Liver (tissue), 9 donors: ENCODE measurements around the gene RALGAPA2. TPM values are rescaled to one million over a fixed set of nuclear protein-coding genes. Genes with fewer than 3 reads are reported as not detected.

ENCODE experiments used
- DNase-seq: peaks from one replicate; pipeline ENCODE4 v3.0.0-alpha.2; 2017; ENCODE audit warnings: low spot score
- H3K27ac ChIP-seq, 2 donors: one replicate each; pipeline ENCODE4 v1.7.0; 2013; ENCODE audit warnings: inconsistent platforms in 2 of 2, low read length in 2 of 2, control low read depth in 1 of 2, low read depth in 1 of 2, mild to moderate bottlenecking in 1 of 2
- H3K27me3 ChIP-seq, 4 donors: one replicate each; pipeline versions ENCODE4 v1.6.1 to v1.7.0; 2013; ENCODE audit warnings: low read length in 3 of 4, inconsistent platforms in 1 of 4, mild to moderate bottlenecking in 1 of 4, moderate library complexity in 1 of 4; ENCODE audit not compliant: control insufficient read depth in 4 of 4, insufficient read depth in 4 of 4
- H3K36me3 ChIP-seq, 4 donors: one replicate each; pipeline versions ENCODE4 v1.6.1 to v1.7.0; 2013; ENCODE audit warnings: low read length in 3 of 4, mild to moderate bottlenecking in 3 of 4, low read depth in 1 of 4, moderate library complexity in 1 of 4; ENCODE audit not compliant: control insufficient read depth in 4 of 4, insufficient read depth in 3 of 4
- H3K4me1 ChIP-seq, 4 donors: one replicate each; pipeline versions ENCODE4 v1.6.1 to v1.7.0; 2013; ENCODE audit warnings: low read length in 3 of 4, mild to moderate bottlenecking in 3 of 4, moderate library complexity in 1 of 4; ENCODE audit not compliant: control insufficient read depth in 4 of 4, insufficient read depth in 4 of 4
- H3K4me3 ChIP-seq, 3 donors: one replicate each; pipeline versions ENCODE4 v1.6.1 to v1.7.0; 2013; ENCODE audit warnings: low read length in 3 of 3, control low read depth in 1 of 3, low read depth in 1 of 3, mild to moderate bottlenecking in 1 of 3
- H3K9ac ChIP-seq, 2 donors: one replicate each; pipeline ENCODE4 v1.7.0; 2013; ENCODE audit warnings: low read length in 2 of 2, mild to moderate bottlenecking in 2 of 2, moderate library complexity in 2 of 2, control low read depth in 1 of 2, low read depth in 1 of 2
- H3K9me3 ChIP-seq, 4 donors: one replicate each; pipeline versions ENCODE4 v1.6.1 to v1.7.0; 2013; ENCODE audit warnings: low read length in 3 of 4; ENCODE audit not compliant: control insufficient read depth in 4 of 4
- ATF3 ChIP-seq: IDR thresholded peaks from 2 replicates; pipeline ENCODE4 v1.6.1; 2016; ENCODE audit warnings: antibody characterized with exemption
- CTCF ChIP-seq: fragments of 150-350 bp; IDR thresholded peaks from 2 replicates; pipeline ENCODE4 v1.5.1; 2017; ENCODE audit warnings: improper control_type of control experiment, low read depth, low read length; ENCODE audit not compliant: missing input control
- EGR1 ChIP-seq, 2 donors: IDR thresholded peaks; 2 replicates each; pipeline ENCODE4 v1.6.1; 2016 to 2018; ENCODE audit warnings: antibody characterized with exemption in 2 of 2, low read depth in 2 of 2
- FOXA1 ChIP-seq: IDR thresholded peaks from 2 replicates; pipeline ENCODE4 v1.6.1; 2016; ENCODE audit warnings: antibody characterized with exemption
- FOXA2 ChIP-seq: IDR thresholded peaks from 2 replicates; pipeline ENCODE4 v1.6.1; 2016; ENCODE audit warnings: antibody characterized with exemption
- GABPA ChIP-seq, 2 donors: IDR thresholded peaks in 1 of 2; conservative IDR thresholded peaks in 1 of 2; 2 replicates each; pipeline ENCODE4 v1.6.1; 2016; ENCODE audit warnings: antibody characterized with exemption in 2 of 2, mild to moderate bottlenecking in 1 of 2, moderate library complexity in 1 of 2
- HNF4A ChIP-seq, 2 donors: conservative IDR thresholded peaks; 2 replicates each; pipeline ENCODE4 v1.6.1; 2016; ENCODE audit warnings: antibody characterized with exemption in 2 of 2, mild to moderate bottlenecking in 2 of 2
- HNF4G ChIP-seq: IDR thresholded peaks from 2 replicates; pipeline ENCODE4 v1.6.1; 2016; ENCODE audit warnings: antibody characterized with exemption
- JUND ChIP-seq, 2 donors: IDR thresholded peaks; 2 replicates each; pipeline ENCODE4 v1.6.1; 2016; ENCODE audit warnings: antibody characterized with exemption in 2 of 2
- MAX ChIP-seq: IDR thresholded peaks from 2 replicates; pipeline ENCODE4 v1.6.1; 2016; ENCODE audit warnings: antibody characterized with exemption
- NR2F2 ChIP-seq: IDR thresholded peaks from 2 replicates; pipeline ENCODE4 v1.6.1; 2016; ENCODE audit warnings: antibody characterized with exemption
- RAD21 ChIP-seq, 2 donors: IDR thresholded peaks; 2 replicates each; pipeline ENCODE4 v1.6.1; 2016; ENCODE audit warnings: antibody characterized with exemption in 2 of 2, mild to moderate bottlenecking in 2 of 2
- REST ChIP-seq: IDR thresholded peaks from 2 replicates; pipeline ENCODE4 v1.6.1; 2016; ENCODE audit warnings: antibody characterized with exemption, mild to moderate bottlenecking
- RXRA ChIP-seq, 2 donors: IDR thresholded peaks; 2 replicates each; pipeline ENCODE4 v1.6.1; 2017 to 2018; ENCODE audit warnings: antibody characterized with exemption in 2 of 2, mild to moderate bottlenecking in 1 of 2
- SP1 ChIP-seq: IDR thresholded peaks from 2 replicates; pipeline ENCODE4 v1.6.1; 2018; ENCODE audit warnings: antibody characterized with exemption, mild to moderate bottlenecking
- TAF1 ChIP-seq: conservative IDR thresholded peaks from 2 replicates; pipeline ENCODE4 v1.6.1; 2016; ENCODE audit warnings: antibody characterized with exemption, mild to moderate bottlenecking
- YY1 ChIP-seq: IDR thresholded peaks from 2 replicates; pipeline ENCODE4 v1.6.1; 2016; ENCODE audit warnings: antibody characterized with exemption, mild to moderate bottlenecking
- ZBTB33 ChIP-seq: IDR thresholded peaks from 2 replicates; pipeline ENCODE4 v1.6.1; 2016; ENCODE audit warnings: antibody characterized with exemption
- WGBS: extraction: QIAGEN DNeasy Blood & Tissue Kit; methylation state at CpG from one replicate; pipeline ENCODE4 v1.1.7; 2013; 5-methylcytosine and 5-hydroxymethylcytosine counted together
- polyA plus RNA-seq, 2 donors: library from polyadenylated mRNA; stranded (reverse) in 1 of 2; unstranded in 1 of 2; fragments of 200-250 nt in 1 of 2; fragments of >200 nt in 1 of 2; fragmentation: Nextera tagmentation in 1 of 2; extraction: Ambion mirVana in 1 of 2; gene quantifications; one replicate each; pipeline versions ENCODE4 v1.2.1 to v1.2.3, GENCODE V29; 2013 to 2015
- total RNA-seq, 2 donors: library from RNA; depleted of rRNA; stranded (reverse); fragments of >200 nt; gene quantifications; one replicate each; pipeline ENCODE4 v1.2.3, GENCODE V29; 2014
- donor health status: healthy.
- donor health status: healthy.
- donor health status: healthy.
- donor health status: healthy.
- donor health status: healthy.

RALGAPA2 gene
- total and polyA plus RNA-seq, 4 donors: 14.8 to 89.9 (median 25.1) TPM

- WGBS: 98% methylated on average over 4 of the region's 4 CpGs
- no peak for TF ChIP-seq REST
- no peak for TF ChIP-seq CTCF
- TF ChIP-seq TAF1: no peak
- no peak for TF ChIP-seq YY1
- TF ChIP-seq EGR1 (IDR thresholded peaks at IDR 0.05; ENCODE audit: low read depth in 2 of 2): no peak
- no peak for TF ChIP-seq RAD21 (IDR thresholded peaks at IDR 0.05)
- TF ChIP-seq ZBTB33: no peak
- TF ChIP-seq NR2F2: no peak
- TF ChIP-seq HNF4A (conservative IDR thresholded peaks at IDR 0.05): no peak
- no peak for TF ChIP-seq GABPA (IDR thresholded peaks at IDR 0.05 in 1 of 2, conservative IDR thresholded peaks at IDR 0.05 in 1 of 2)
- no peak for TF ChIP-seq FOXA2
- TF ChIP-seq RXRA (IDR thresholded peaks at IDR 0.05): no peak
- TF ChIP-seq JUND (IDR thresholded peaks at IDR 0.05): no peak
- TF ChIP-seq SP1: no peak
- TF ChIP-seq HNF4G: no peak
- TF ChIP-seq FOXA1: no peak
- TF ChIP-seq MAX: no peak
- TF ChIP-seq ATF3: no peak
- Histone ChIP-seq H3K36me3 (peaks cover 1 to 36% (median 27%) of the 10 kb centered on the region in 4 donors), H3K4me3 (no peak overlapping the region), H3K4me1 (no peaks in the 10 kb centered on the region), H3K27me3 (no peaks in the 10 kb centered on the region), H3K27ac (no peak overlapping the region), H3K9me3 (no peaks in the 10 kb centered on the region), H3K9ac (no peak overlapping the region)
- DNase-seq: no peak
These were observed 182.8 kb downstream of the RALGAPA2 start for GRCh38 chr20:20529597-20529996.

GRCh38 chr20:20528861-20529260 is 183.6 kb downstream of the RALGAPA2 start:
- no peaks in the 10 kb centered on the region for H3K4me1 ChIP-seq
- H3K4me3 ChIP-seq: no peak overlapping the region
- H3K27me3 ChIP-seq: no peaks in the 10 kb centered on the region
- no peak overlapping the region for H3K9ac ChIP-seq
- 92% methylated on average over 3 of the region's 3 CpGs for WGBS
- DNase-seq: no peak
- no peaks in the 10 kb centered on the region for H3K9me3 ChIP-seq
- peaks cover 3 to 41% (median 29%) of the 10 kb centered on the region in 4 donors for H3K36me3 ChIP-seq
- H3K27ac ChIP-seq: no peak overlapping the region
- TF ChIP-seq JUND (IDR thresholded peaks at IDR 0.05) (no peak), MAX (no peak), HNF4A (conservative IDR thresholded peaks at IDR 0.05) (no peak), SP1 (no peak), CTCF (no peak), ZBTB33 (no peak), TAF1 (no peak)
